ENCODE results near the gene PSMG1.
"Not testable (repeated sequence)": the region's sequence is repeated elsewhere in the genome, so short reads cannot be mapped to it uniquely, and the experiment has no call there.

The PSMG1 gene

DNA sequence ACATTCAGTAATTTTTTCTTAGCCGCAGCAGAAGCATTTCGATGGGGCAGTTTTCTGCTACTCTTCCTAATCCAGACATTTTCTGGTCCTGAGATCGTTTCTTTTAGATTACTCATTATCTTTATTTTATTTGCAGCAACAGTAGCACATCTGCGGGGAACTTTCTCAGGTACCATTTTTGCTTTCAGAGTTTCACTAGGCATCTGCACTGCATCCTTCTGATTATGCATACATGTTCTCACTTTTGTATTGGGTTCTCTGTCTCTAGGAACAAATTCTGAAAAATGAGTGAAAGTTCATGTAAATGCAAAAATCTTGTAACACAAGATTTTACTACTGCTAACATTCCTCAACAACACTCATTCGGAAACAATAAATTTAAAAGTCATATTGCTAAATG is 3.9 kb upstream of the PSMG1 start:
- DNase-seq, result no peak

- DNase-seq, result no peak
Measured at GRCh38 chr21:39186676-39187075, 3.4 kb upstream of the PSMG1 start.

- no peak for DNase-seq
Measured at GRCh38 chr21:39185157-39185556, 1.9 kb upstream of the PSMG1 start.

DNA sequence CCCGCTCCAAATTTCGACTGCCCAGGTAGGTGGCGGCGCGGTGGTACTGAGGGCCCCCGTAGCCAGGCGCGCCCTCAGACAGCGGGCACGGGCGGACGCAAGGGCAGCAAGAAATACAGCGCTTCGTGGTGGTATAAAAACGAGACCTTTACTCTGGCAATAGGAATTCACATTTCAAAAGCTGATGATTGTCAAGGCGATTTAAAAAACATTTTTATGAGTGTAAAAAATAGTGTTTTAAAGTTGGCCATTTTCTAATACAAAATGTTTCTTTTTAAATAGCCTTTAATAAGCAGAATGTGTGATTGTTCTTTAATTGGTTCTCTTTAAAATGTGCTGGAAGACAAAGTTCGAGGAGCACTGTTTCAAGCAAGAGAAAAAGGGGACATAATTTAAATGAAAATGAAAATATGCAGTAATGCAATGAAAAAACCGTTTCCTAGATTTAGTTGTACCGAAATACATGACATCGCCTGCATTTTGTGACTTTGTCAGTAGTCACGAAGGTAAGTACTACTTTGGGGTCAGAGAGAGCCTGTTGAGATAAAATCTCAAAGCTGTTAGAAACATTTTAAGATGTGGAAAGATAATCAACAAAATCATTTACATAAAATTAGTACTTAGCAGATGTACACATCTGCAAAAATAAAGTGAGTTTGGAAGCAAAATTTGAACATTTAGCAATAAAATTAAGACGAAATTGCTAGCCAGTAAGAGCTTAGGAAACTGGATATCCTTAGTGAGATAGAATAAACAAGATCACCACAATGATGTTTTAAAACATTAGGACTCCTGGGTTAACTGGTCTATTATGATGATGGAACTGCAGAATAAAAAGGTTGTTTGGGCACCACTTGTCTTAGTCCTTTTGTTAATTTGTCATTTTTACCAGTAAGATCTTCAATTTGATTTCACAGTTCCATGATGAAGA is 1.1 kb upstream of the PSMG1 start:
- no peak for DNase-seq

GRCh38 chr21:39182484-39183271 is 573 bp downstream of the PSMG1 start:
- DNase-seq, result peak; percentile 40

DNA sequence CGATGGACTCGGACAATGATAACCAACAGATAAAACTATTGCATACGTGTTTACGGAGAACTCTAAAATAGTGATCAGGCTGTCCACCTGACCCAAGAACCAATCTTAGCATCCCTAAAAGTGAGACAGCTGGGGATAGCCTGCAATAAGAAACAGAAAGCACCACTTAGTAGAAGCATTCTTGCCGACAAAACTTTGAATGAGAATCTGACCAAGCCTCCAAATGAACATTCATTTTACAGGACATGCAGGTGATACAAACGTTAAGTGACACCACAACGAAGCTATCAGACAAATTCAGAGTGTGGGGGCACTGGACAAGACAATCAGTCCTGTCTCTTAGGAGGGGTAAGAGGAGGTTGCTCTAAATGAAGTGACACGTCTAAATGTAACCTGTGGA is 1.2 kb downstream of the PSMG1 start:
- no peak for DNase-seq

- no peak for DNase-seq
Measured at GRCh38 chr21:39181205-39181818, 1.9 kb downstream of the PSMG1 start.

DNA sequence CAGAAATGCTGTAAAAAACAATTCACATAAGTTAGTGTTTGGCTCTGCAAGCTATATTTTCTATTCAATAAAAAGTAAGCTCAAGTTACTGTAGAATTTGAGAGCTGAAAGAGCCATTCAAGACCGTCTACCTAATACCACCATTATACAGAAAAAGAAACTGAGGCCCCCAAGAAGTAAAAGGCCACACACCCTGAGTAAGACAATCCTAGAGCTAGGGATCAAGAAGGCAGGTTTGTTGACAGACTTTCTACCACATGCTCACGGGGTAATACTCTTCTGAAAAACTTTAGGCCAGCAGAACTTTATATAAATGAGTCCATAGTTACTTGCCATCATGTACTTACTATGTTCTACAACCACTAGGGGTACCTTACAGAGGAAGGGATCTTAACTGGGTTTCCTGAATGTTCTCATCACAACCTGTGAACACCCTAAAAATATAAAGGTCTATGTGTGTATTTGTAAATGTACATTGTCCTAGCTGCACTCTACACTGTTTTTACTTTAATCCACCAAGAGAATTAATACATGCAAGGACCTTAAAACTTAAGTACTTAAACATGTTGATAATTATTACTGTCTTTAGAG is 2.7 kb downstream of the PSMG1 start:
- DNase-seq, result no peak

DNA sequence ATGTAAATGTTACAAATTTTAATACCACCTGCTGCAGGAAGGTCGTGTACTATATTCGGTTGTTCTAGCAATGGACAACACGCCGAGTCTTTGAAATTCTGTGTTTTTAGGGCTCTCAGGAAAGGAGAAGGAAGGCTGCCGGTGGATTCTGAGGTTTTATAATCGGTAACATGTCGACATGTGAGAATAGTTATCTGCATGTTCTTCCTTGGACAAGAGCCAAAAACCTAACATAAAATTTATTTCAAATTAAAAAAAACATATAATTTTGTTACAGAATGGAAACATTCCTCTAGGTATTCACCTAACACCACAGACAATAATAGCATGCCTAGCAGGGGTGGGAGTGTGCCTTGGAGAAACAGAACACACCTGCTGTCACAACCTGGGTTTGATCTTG is 4.8 kb downstream of the PSMG1 start:
- no peak for DNase-seq

GRCh38 chr21:39176271-39176709 is 7.0 kb downstream of the PSMG1 start:
- DNase-seq, result no peak

DNA sequence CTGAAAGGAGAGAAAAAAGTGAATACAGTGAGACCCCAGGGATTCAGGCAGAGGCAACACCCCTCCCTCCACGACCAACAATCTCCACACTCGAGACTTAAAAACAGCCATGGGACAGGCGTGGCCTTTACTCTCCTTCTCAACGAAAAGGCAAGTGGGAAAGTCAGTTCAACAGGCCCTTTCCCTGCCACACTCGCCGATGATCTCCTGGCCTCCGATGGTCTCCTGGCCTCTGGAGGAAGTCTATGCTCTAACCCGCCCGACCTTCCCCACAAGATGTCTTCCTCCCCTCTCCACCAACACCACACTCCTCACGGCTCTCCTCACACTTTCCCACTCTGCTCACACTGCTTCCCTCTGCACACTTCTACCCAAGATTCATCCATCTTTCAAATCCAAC is 7.6 kb downstream of the PSMG1 start:
- no peak for DNase-seq

GRCh38 chr21:39175154-39175553 is 8.1 kb downstream of the PSMG1 start:
- DNase-seq, result no peak

DNA sequence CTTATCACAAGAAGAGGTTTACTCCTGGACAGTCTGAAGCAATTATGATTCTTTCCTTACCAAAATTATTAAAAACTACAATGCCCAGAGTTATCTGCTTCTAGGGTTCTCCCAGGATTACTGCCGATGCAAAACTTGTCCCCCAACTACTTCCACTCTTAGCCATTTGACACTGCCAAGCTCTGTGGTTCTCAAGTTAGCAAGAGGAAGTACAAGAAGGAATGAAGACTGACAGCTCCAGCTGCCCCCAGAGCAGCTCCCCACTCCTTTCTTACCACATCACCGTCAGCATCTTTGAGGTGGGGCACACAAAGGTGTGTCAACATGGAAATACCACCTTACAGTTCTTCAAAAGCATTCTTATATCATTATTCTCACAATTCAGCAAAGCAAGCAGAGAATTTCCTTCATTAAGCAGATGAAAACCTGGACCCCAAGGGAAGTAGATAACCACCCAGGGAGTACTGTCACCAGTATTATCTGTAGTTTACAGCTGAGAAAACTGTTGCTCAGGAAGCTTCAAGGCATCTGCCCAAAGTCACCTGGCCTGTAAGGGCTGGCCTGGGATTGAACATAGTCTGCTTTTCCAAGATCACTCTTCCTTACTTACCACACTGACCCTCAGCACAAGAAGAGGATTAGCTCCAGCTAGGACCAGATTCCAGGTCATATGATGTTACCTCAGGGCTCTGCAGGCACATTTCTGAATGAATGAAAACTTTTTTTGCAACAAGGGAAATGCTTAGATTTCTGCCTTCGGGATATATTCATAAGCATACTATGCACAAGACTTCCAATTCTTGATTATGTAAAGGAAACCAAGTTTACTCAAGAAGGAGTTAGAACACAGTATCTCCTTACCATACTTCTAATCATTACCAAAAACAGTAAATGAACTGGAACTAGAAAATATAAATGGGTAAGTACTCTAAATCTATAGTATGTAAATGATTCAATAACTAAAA is 9.3 kb downstream of the PSMG1 start:
- DNase-seq, result no peak

DNA sequence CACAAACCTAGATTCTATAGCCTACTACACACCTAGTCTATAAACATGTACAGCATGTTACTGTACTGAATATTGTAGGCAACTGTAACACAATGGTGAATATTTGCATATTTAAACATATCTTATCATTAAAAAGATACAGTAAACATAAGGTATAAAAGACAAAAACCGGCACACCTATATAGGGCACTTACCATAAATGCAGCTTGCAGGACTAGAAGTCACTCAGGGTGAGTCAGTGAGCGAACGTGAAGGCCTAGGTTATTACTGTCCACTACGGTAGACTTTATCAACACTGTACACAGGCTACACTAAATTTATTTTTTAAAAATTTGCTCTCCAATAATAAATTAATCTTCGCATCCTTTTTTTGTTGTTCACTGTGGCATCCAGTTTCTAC is 13.3 kb downstream of the PSMG1 start:
- no peak for DNase-seq

DNA sequence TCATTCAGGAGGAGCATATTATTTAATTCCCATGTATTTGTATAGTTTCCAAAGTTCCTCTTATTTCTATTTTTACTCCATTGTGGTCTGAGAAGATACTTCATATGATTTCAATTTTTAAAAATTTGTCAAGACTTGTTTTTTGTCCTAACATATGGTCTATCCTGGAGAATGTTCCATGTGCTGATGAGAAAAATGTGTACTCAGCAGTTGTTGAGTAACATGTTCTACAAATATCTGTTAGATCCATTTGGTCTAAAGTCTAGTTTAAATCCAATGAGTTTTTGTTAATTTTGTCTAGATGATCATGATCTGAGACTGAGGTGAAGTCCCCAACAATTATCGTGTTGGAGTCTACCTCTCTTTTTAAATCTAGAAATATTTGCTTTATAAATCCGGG is 14.5 kb downstream of the PSMG1 start:
- no peak for DNase-seq

GRCh38 chr21:39164523-39164922 is 18.7 kb downstream of the PSMG1 start:
- DNase-seq, result no peak

DNA sequence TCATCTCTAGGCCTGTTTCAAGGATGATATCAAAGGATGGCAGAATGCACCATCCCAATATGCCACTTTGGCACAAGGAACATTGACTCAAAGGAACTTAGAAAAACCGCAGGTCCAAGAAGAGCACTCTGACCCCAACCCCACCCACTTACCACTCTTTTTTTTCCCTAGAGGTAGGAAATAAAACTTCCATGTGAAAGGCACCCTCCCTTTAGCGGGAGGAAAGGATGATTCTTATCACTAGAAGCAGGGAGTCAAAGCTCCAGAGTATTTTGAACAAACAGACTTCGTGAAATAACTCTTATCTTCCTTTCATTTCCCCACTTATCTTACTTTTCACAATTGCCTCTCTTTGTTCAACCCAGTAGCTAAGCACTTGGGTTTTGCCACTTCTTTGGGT is 22.2 kb downstream of the PSMG1 start:
- no peak for DNase-seq

DNA sequence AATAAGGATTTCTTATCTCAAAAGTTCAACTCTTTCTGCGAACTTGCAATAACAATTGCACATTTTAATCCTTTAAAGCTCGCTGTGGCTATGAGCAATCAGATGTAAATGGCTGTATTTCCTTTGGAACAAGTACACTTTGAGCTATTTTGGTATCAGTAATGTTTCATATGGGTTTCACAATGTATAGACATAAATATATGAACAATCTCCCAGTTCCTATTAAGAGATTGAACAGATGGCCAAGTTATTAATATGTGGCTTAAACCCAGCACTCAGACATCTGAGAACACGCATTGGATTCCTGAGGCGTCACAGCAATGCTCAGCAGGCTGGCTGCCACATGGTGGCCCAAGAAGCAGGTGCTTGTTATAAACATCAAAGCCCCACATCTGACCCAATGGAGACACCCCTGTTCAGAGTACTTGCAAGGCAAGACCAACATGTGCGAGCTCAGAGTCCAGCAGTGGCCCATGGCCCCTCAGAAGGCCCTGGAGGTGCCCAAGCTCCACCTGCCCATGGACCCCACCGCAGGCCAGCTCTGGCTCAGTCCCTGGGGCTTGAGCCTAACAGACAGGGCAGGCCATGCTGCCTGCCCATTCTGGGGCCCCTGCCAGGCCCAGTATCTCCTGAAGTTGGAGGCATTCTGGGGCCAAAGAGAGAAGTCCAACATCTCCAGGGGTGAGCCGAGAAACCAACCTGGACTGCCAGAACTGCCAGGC is 23.7 kb downstream of the PSMG1 start:
- no peak for DNase-seq

- not testable (repeated sequence) for DNase-seq
Measured at GRCh38 chr21:39157241-39157640, 26.0 kb downstream of the PSMG1 start.

GRCh38 chr21:39156024-39156423 is 27.2 kb downstream of the PSMG1 start:
- peak; percentile 41 for DNase-seq

- no peak for DNase-seq
Measured at GRCh38 chr21:39155578-39155977, 27.7 kb downstream of the PSMG1 start.
